ENCODE measurements around the gene MRPL32.

MRPL32 gene

DNA sequence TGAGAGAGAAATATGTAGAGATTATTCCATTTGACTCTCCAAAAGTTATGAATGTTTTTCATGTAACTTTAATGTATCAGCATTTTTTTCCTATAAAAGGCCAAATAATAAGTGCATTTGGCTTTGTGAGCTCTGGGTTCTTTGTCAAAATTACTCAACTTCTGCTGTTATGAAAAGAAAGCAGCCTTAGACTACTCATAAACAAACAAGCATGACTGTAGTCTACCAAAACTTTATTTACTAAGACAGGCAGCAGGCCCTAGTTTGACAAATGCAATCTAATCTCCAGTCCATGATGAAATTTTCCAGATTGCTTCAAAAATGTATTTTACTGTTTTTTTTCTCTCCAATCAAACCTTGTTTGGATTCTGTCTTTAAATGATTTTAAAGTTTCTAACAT lies 46.3 kb downstream of the MRPL32 start:
- ATAC-seq (ENCODE audit: insufficient read depth, low read depth): no peak
- no peak overlapping the region for H3K9ac ChIP-seq (ENCODE audit: low read depth, low read length)

DNA sequence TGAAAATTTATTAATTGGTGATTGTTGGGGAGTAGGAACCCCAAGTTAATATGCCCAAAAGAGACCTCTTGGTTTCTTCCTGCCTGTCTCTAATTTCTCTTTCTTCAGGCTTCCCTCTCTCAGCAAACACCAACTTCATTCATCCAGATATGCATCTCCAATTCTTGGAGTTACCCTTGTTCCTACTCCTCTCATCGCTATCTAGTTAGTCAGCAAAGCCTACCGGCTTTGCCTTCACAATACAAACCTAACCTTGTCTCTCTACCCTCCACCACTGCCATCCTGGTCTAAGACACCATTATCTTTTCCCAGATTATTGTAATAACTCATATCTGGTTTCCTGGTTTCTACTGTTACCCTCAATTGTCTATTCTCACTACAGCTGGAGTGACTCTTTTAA lies 47.9 kb downstream of the MRPL32 start:
- H3K4me3 ChIP-seq (ENCODE audit: low read depth in 1 of 2, low read length in 2 of 2): no peak overlapping the region
- H3K9ac ChIP-seq (ENCODE audit: low read depth, low read length): no peak overlapping the region
- H3K4me1 ChIP-seq (ENCODE audit: insufficient read depth, low read length): no peaks in the 10 kb centered on the region
- H3K27ac ChIP-seq (ENCODE audit: low read length): no peak overlapping the region
- H3K4me2 ChIP-seq (ENCODE audit: insufficient read depth, low read length): no peak overlapping the region
- no peak overlapping the region for H2AFZ ChIP-seq (ENCODE audit: low read depth, low read length)
- peaks cover 13% of the 10 kb centered on the region for H3K27me3 ChIP-seq (ENCODE audit: insufficient read depth, low read length, poor library complexity)
- TF ChIP-seq EZH2 (IDR thresholded peaks at IDR 0.05; ENCODE audit: borderline replicate concordance, low read depth, low read length, severe bottlenecking): no peak
- TF ChIP-seq, protein P1, sequence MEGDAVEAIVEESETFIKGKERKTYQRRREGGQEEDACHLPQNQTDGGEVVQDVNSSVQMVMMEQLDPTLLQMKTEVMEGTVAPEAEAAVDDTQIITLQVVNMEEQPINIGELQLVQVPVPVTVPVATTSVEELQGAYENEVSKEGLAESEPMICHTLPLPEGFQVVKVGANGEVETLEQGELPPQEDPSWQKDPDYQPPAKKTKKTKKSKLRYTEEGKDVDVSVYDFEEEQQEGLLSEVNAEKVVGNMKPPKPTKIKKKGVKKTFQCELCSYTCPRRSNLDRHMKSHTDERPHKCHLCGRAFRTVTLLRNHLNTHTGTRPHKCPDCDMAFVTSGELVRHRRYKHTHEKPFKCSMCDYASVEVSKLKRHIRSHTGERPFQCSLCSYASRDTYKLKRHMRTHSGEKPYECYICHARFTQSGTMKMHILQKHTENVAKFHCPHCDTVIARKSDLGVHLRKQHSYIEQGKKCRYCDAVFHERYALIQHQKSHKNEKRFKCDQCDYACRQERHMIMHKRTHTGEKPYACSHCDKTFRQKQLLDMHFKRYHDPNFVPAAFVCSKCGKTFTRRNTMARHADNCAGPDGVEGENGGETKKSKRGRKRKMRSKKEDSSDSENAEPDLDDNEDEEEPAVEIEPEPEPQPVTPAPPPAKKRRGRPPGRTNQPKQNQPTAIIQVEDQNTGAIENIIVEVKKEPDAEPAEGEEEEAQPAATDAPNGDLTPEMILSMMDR (IDR thresholded peaks at IDR 0.05; ENCODE audit: borderline replicate concordance, extremely low read depth, low read length, poor library complexity, severe bottlenecking): no peak
- no peaks in the 10 kb centered on the region for H4K20me1 ChIP-seq (ENCODE audit: insufficient read depth, low read length)
- no peak for ATAC-seq (ENCODE audit: insufficient read depth, low read depth)
- DNase-seq: no peak
- H3K9me3 ChIP-seq (ENCODE audit: insufficient read depth, low read length, severe bottlenecking): peaks cover 4% of the 10 kb centered on the region
- H3K79me2 ChIP-seq (ENCODE audit: insufficient read depth, low read length): no peaks in the 10 kb centered on the region
- H3K36me3 ChIP-seq (ENCODE audit: insufficient read depth, low read length): no peaks in the 10 kb centered on the region

More for the DNA sequence above, 46.3 kb downstream of the MRPL32 start:
- H3K27ac ChIP-seq (ENCODE audit: low read length): no peak overlapping the region
- H3K4me1 ChIP-seq (ENCODE audit: insufficient read depth, low read length): no peaks in the 10 kb centered on the region
- TF ChIP-seq EZH2 (IDR thresholded peaks at IDR 0.05; ENCODE audit: borderline replicate concordance, low read depth, low read length, severe bottlenecking): no peak
- TF ChIP-seq, protein P1 (IDR thresholded peaks at IDR 0.05; ENCODE audit: borderline replicate concordance, extremely low read depth, low read length, poor library complexity, severe bottlenecking): no peak
- no peak overlapping the region for H3K4me3 ChIP-seq (ENCODE audit: low read depth in 1 of 2, low read length in 2 of 2)
- no peaks in the 10 kb centered on the region for H3K79me2 ChIP-seq (ENCODE audit: insufficient read depth, low read length)
- H3K27me3 ChIP-seq (ENCODE audit: insufficient read depth, low read length, poor library complexity): peaks cover 21% of the 10 kb centered on the region
- H3K4me2 ChIP-seq (ENCODE audit: insufficient read depth, low read length): no peak overlapping the region
- H3K36me3 ChIP-seq (ENCODE audit: insufficient read depth, low read length): no peaks in the 10 kb centered on the region
- no peaks in the 10 kb centered on the region for H4K20me1 ChIP-seq (ENCODE audit: insufficient read depth, low read length)
- no peak overlapping the region for H2AFZ ChIP-seq (ENCODE audit: low read depth, low read length)
- DNase-seq: no peak
- no peaks in the 10 kb centered on the region for H3K9me3 ChIP-seq (ENCODE audit: insufficient read depth, low read length, severe bottlenecking)

DNA sequence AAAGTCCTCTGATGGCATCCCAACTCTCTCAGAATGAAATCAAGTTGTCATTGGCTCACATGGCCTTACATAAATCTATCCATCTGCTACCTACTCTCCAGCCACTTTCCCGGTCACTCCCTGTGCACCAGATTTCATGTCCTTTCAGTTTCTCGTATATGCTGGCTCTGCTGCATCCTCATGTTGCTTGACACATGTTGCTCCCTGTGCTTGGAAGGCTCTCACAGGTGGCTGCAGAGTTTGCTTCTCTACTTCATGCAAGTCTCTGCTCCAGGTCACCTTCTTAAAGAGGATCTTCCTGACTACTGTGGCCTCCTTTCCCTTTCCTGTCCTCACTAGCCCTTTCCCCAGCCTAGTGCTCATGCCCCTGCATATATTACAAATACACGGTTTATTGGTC lies 48.3 kb downstream of the MRPL32 start:
- H3K4me1 ChIP-seq (ENCODE audit: insufficient read depth, low read length): no peaks in the 10 kb centered on the region
- peaks cover 12% of the 10 kb centered on the region for H3K27me3 ChIP-seq (ENCODE audit: insufficient read depth, low read length, poor library complexity)
- H3K9me3 ChIP-seq (ENCODE audit: insufficient read depth, low read length, severe bottlenecking): peaks cover 4% of the 10 kb centered on the region
- no peaks in the 10 kb centered on the region for H4K20me1 ChIP-seq (ENCODE audit: insufficient read depth, low read length)
- no peak overlapping the region for H3K4me2 ChIP-seq (ENCODE audit: insufficient read depth, low read length)
- H3K36me3 ChIP-seq (ENCODE audit: insufficient read depth, low read length): no peaks in the 10 kb centered on the region
- H3K27ac ChIP-seq (ENCODE audit: low read length): no peak overlapping the region
- TF ChIP-seq EZH2 (IDR thresholded peaks at IDR 0.05; ENCODE audit: borderline replicate concordance, low read depth, low read length, severe bottlenecking): no peak
- TF ChIP-seq, protein P1 (IDR thresholded peaks at IDR 0.05; ENCODE audit: borderline replicate concordance, extremely low read depth, low read length, poor library complexity, severe bottlenecking): no peak
- ATAC-seq (ENCODE audit: insufficient read depth, low read depth) (no peak), DNase-seq (no peak)
- H2AFZ ChIP-seq (ENCODE audit: low read depth, low read length): no peak overlapping the region
- no peaks in the 10 kb centered on the region for H3K79me2 ChIP-seq (ENCODE audit: insufficient read depth, low read length)
- no peak overlapping the region for H3K4me3 ChIP-seq (ENCODE audit: low read depth in 1 of 2, low read length in 2 of 2)
- H3K9ac ChIP-seq (ENCODE audit: low read depth, low read length): no peak overlapping the region

GRCh38 chr7:42981601-42982000 lies 49.4 kb downstream of the MRPL32 start:
- Histone ChIP-seq H3K79me2 (ENCODE audit: insufficient read depth, low read length) (no peaks in the 10 kb centered on the region), H3K27ac (ENCODE audit: low read length) (no peak overlapping the region), H3K36me3 (ENCODE audit: insufficient read depth, low read length) (no peaks in the 10 kb centered on the region), H3K4me1 (ENCODE audit: insufficient read depth, low read length) (no peaks in the 10 kb centered on the region), H4K20me1 (ENCODE audit: insufficient read depth, low read length) (no peaks in the 10 kb centered on the region), H3K27me3 (ENCODE audit: insufficient read depth, low read length, poor library complexity) (peaks cover 12% of the 10 kb centered on the region), H2AFZ (ENCODE audit: low read depth, low read length) (no peak overlapping the region), H3K4me2 (ENCODE audit: insufficient read depth, low read length) (no peak overlapping the region), H3K9ac (ENCODE audit: low read depth, low read length) (no peak overlapping the region), H3K9me3 (ENCODE audit: insufficient read depth, low read length, severe bottlenecking) (peaks cover 4% of the 10 kb centered on the region), H3K4me3 (ENCODE audit: low read depth in 1 of 2, low read length in 2 of 2) (no peak overlapping the region)
- TF ChIP-seq, protein P1 (IDR thresholded peaks at IDR 0.05; ENCODE audit: borderline replicate concordance, extremely low read depth, low read length, poor library complexity, severe bottlenecking): no peak
- no peak for TF ChIP-seq EZH2 (IDR thresholded peaks at IDR 0.05; ENCODE audit: borderline replicate concordance, low read depth, low read length, severe bottlenecking)
- ATAC-seq (ENCODE audit: insufficient read depth, low read depth) (no peak), DNase-seq (no peak)
